Stimulated activated effector memory CD8-positive, alpha-beta T cell treated with anti-CD3 and anti-CD28 coated beads, Interleukin-12 subunit alpha, Interleukin-12 subunit beta, amount 100 ng/mL, for 72 hours (primary cell): Measurements from ENCODE around the gene AEBP2.

Source experiments
- ATAC-seq: fragments of 150-1000 bp; cut with Tn5 transposase; 2 replicates; pipeline ENCODE4 v1.10.0; 2021
- DNase-seq, 2 donors: peaks; one replicate each; pipeline ENCODE4 v3.0.0; 2021 to 2022; ENCODE audit warnings: low spot score in 2 of 2
- H3K27ac Mint-ChIP-seq: one replicate; pipeline ENCODE4 v1.8.0; 2022; ENCODE audit warnings: mild to moderate bottlenecking, mixed read lengths
- H3K36me3 Mint-ChIP-seq: one replicate; pipeline ENCODE4 v1.8.0; 2022; ENCODE audit warnings: mild to moderate bottlenecking, mixed read lengths
- H3K4me1 Mint-ChIP-seq: one replicate; pipeline ENCODE4 v1.8.0; 2022; ENCODE audit warnings: mixed read lengths
- H3K4me3 Mint-ChIP-seq: one replicate; pipeline ENCODE4 v1.8.0; 2022; ENCODE audit warnings: mild to moderate bottlenecking, mixed read lengths
- H3K9me3 Mint-ChIP-seq: one replicate; pipeline ENCODE4 v1.8.0; 2022; ENCODE audit warnings: mixed read lengths

AEBP2 gene

GRCh38 chr12:19435831-19436497, 3.3 kb upstream of the AEBP2 start:
- H3K4me1 Mint-ChIP-seq = peaks cover 42% of the 10 kb centered on the region
- H3K27ac Mint-ChIP-seq = peak overlapping the region; percentile 71
- H3K9me3 Mint-ChIP-seq = no peaks in the 10 kb centered on the region
- ATAC-seq = no peak
- H3K36me3 Mint-ChIP-seq = peaks cover 23% of the 10 kb centered on the region
- DNase-seq = peak in 1 of 2 donors; percentile 41
- H3K4me3 Mint-ChIP-seq = no peak overlapping the region

- no peak for DNase-seq
- Mint-ChIP-seq H3K4me1 (peaks cover 36% of the 10 kb centered on the region), H3K9me3 (no peaks in the 10 kb centered on the region), H3K27ac (peak overlapping the region; percentile 71), H3K36me3 (peaks cover 32% of the 10 kb centered on the region), H3K4me3 (no peak overlapping the region)
- no peak for ATAC-seq
Measured at GRCh38 chr12:19436931-19437330, 2.4 kb upstream of the AEBP2 start.

- H3K9me3 Mint-ChIP-seq = no peaks in the 10 kb centered on the region
- no peak overlapping the region for H3K27ac Mint-ChIP-seq
- H3K4me3 Mint-ChIP-seq = no peak overlapping the region
- H3K36me3 Mint-ChIP-seq = peaks cover 43% of the 10 kb centered on the region
- DNase-seq = peak in 1 of 2 donors; percentile 42
- no peak for ATAC-seq
- peaks cover 34% of the 10 kb centered on the region for H3K4me1 Mint-ChIP-seq
Measured at GRCh38 chr12:19437996-19438395, 1.3 kb upstream of the AEBP2 start.

- Mint-ChIP-seq H3K36me3 (peaks cover 65% of the 10 kb centered on the region), H3K27ac (peak overlapping the region; percentile 98), H3K9me3 (no peaks in the 10 kb centered on the region), H3K4me1 (peaks cover 38% of the 10 kb centered on the region), H3K4me3 (peak overlapping the region; percentile 99)
- ATAC-seq = peak; percentile 64
- DNase-seq = peak; percentile 49 to 87
Measured at GRCh38 chr12:19440019-19440858, 947 bp downstream of the AEBP2 start.

- H3K36me3 Mint-ChIP-seq = peaks cover 72% of the 10 kb centered on the region
- H3K27ac Mint-ChIP-seq = peak overlapping the region; percentile 98
- peak overlapping the region; percentile 99 for H3K4me3 Mint-ChIP-seq
- peaks cover 35% of the 10 kb centered on the region for H3K4me1 Mint-ChIP-seq
- no peak for ATAC-seq
- no peaks in the 10 kb centered on the region for H3K9me3 Mint-ChIP-seq
- DNase-seq = no peak
Measured at GRCh38 chr12:19440916-19441315, 1.6 kb downstream of the AEBP2 start.

- Mint-ChIP-seq H3K9me3 (no peaks in the 10 kb centered on the region), H3K27ac (no peak overlapping the region), H3K4me1 (peaks cover 36% of the 10 kb centered on the region), H3K36me3 (peaks cover 90% of the 10 kb centered on the region), H3K4me3 (peak overlapping the region; percentile 99)
- ATAC-seq (no peak), DNase-seq (no peak)
Measured at GRCh38 chr12:19443585-19443984, 4.3 kb downstream of the AEBP2 start.

GRCh38 chr12:19444097-19444496, 4.8 kb downstream of the AEBP2 start:
- H3K4me1 Mint-ChIP-seq = peaks cover 39% of the 10 kb centered on the region
- no peaks in the 10 kb centered on the region for H3K9me3 Mint-ChIP-seq
- ATAC-seq = no peak
- peak overlapping the region; percentile 99 for H3K4me3 Mint-ChIP-seq
- no peak for DNase-seq
- no peak overlapping the region for H3K27ac Mint-ChIP-seq
- H3K36me3 Mint-ChIP-seq = peaks cover 87% of the 10 kb centered on the region

- Mint-ChIP-seq H3K4me3 (no peak overlapping the region), H3K9me3 (no peaks in the 10 kb centered on the region)
- ATAC-seq = no peak
Measured at GRCh38 chr12:19447386-19447785, 8.1 kb downstream of the AEBP2 start.

GRCh38 chr12:19449814-19450213, 10.5 kb downstream of the AEBP2 start:
- no peaks in the 10 kb centered on the region for H3K9me3 Mint-ChIP-seq
- peaks cover 58% of the 10 kb centered on the region for H3K4me1 Mint-ChIP-seq
- H3K4me3 Mint-ChIP-seq = no peak overlapping the region
- H3K27ac Mint-ChIP-seq = no peak overlapping the region
- ATAC-seq (no peak), DNase-seq (no peak)
- peaks cover 55% of the 10 kb centered on the region for H3K36me3 Mint-ChIP-seq

More at GRCh38 chr12:19447386-19447785, 8.1 kb downstream of the AEBP2 start:
- peak in 1 of 2 donors; percentile 2 for DNase-seq
- Mint-ChIP-seq H3K36me3 (peaks cover 61% of the 10 kb centered on the region), H3K27ac (no peak overlapping the region), H3K4me1 (peaks cover 51% of the 10 kb centered on the region)

GRCh38 chr12:19450362-19450761, 11.1 kb downstream of the AEBP2 start:
- Mint-ChIP-seq H3K4me1 (peaks cover 52% of the 10 kb centered on the region), H3K27ac (no peak overlapping the region)

GRCh38 chr12:19451196-19451595, 11.9 kb downstream of the AEBP2 start:
- no peak for ATAC-seq
- Mint-ChIP-seq H3K4me1 (peaks cover 53% of the 10 kb centered on the region), H3K9me3 (no peaks in the 10 kb centered on the region), H3K4me3 (no peak overlapping the region), H3K27ac (no peak overlapping the region), H3K36me3 (peaks cover 43% of the 10 kb centered on the region)
- no peak for DNase-seq

More at GRCh38 chr12:19450362-19450761, 11.1 kb downstream of the AEBP2 start:
- ATAC-seq = no peak
- DNase-seq = no peak
- Mint-ChIP-seq H3K36me3 (peaks cover 49% of the 10 kb centered on the region), H3K9me3 (no peaks in the 10 kb centered on the region), H3K4me3 (no peak overlapping the region)

GRCh38 chr12:19453961-19454360, 14.7 kb downstream of the AEBP2 start:
- ATAC-seq = no peak
- H3K9me3 Mint-ChIP-seq = no peaks in the 10 kb centered on the region
- no peak overlapping the region for H3K27ac Mint-ChIP-seq
- peaks cover 33% of the 10 kb centered on the region for H3K36me3 Mint-ChIP-seq
- no peak overlapping the region for H3K4me3 Mint-ChIP-seq
- DNase-seq = no peak
- H3K4me1 Mint-ChIP-seq = peaks cover 67% of the 10 kb centered on the region

GRCh38 chr12:19454837-19455236, 15.5 kb downstream of the AEBP2 start:
- Mint-ChIP-seq H3K27ac (no peak overlapping the region), H3K4me1 (peaks cover 60% of the 10 kb centered on the region), H3K9me3 (no peaks in the 10 kb centered on the region), H3K36me3 (peaks cover 33% of the 10 kb centered on the region), H3K4me3 (no peak overlapping the region)
- ATAC-seq = no peak
- DNase-seq = no peak

- H3K4me1 Mint-ChIP-seq = peaks cover 52% of the 10 kb centered on the region
- ATAC-seq (no peak), DNase-seq (no peak)
- no peak overlapping the region for H3K4me3 Mint-ChIP-seq
- no peak overlapping the region for H3K27ac Mint-ChIP-seq
- H3K9me3 Mint-ChIP-seq = no peaks in the 10 kb centered on the region
- peaks cover 33% of the 10 kb centered on the region for H3K36me3 Mint-ChIP-seq
Measured at GRCh38 chr12:19456176-19456575, 16.9 kb downstream of the AEBP2 start.

GRCh38 chr12:19457561-19457960, 18.3 kb downstream of the AEBP2 start:
- H3K36me3 Mint-ChIP-seq = peaks cover 38% of the 10 kb centered on the region
- peaks cover 57% of the 10 kb centered on the region for H3K4me1 Mint-ChIP-seq
- H3K9me3 Mint-ChIP-seq = no peaks in the 10 kb centered on the region
- ATAC-seq = no peak
- DNase-seq = no peak
- no peak overlapping the region for H3K4me3 Mint-ChIP-seq
- H3K27ac Mint-ChIP-seq = no peak overlapping the region

- Mint-ChIP-seq H3K9me3 (no peaks in the 10 kb centered on the region), H3K27ac (no peak overlapping the region), H3K4me1 (peaks cover 58% of the 10 kb centered on the region), H3K36me3 (peaks cover 38% of the 10 kb centered on the region), H3K4me3 (no peak overlapping the region)
- ATAC-seq (no peak), DNase-seq (no peak)
Measured at GRCh38 chr12:19458733-19459132, 19.4 kb downstream of the AEBP2 start.
